Heart right ventricle (tissue), 16 donors: ENCODE data around the gene CACNA2D2. TPM values are rescaled to one million over a fixed set of nuclear protein-coding genes. Genes with fewer than 3 reads are reported as not detected.

Experiments
- ATAC-seq, 8 donors: fragments of 200-7000 bp; cut with Tn5 transposase; one replicate each; pipeline ENCODE4 v1.9.1; 2020; ENCODE audit warnings: mild to moderate bottlenecking in 8 of 8, moderate library complexity in 8 of 8, moderate number of reproducible peaks in 1 of 8
- DNase-seq, 2 donors: peaks; one replicate each; pipeline ENCODE4 v3.0.0-alpha.2; 2020
- H3K27ac ChIP-seq, 10 donors: fragments of 200-600 bp; sonication (generic) in 2 of 10; one replicate each; pipeline versions ENCODE4 v1.5.0 to v1.8.0; 2020 to 2022; ENCODE audit warnings: mild to moderate bottlenecking in 3 of 10
- H3K27me3 ChIP-seq, 7 donors: fragments of 200-600 bp; one replicate each; pipeline ENCODE4 v1.8.0; 2021 to 2022; ENCODE audit warnings: mild to moderate bottlenecking in 2 of 7
- H3K36me3 ChIP-seq, 9 donors: fragments of 200-600 bp; sonication (generic) in 1 of 9; one replicate each; pipeline versions ENCODE4 v1.5.0 to v1.8.0; 2020 to 2022; ENCODE audit warnings: mild to moderate bottlenecking in 2 of 9
- H3K4me1 ChIP-seq, 9 donors: fragments of 200-600 bp; sonication (generic) in 1 of 9; one replicate each; pipeline versions ENCODE4 v1.5.0 to v1.8.0; 2020 to 2022; ENCODE audit warnings: mild to moderate bottlenecking in 4 of 9
- H3K4me3 ChIP-seq, 10 donors: fragments of 200-600 bp; sonication (generic) in 2 of 10; one replicate each; pipeline versions ENCODE4 v1.5.0 to v1.8.0; 2020 to 2022; ENCODE audit warnings: mild to moderate bottlenecking in 7 of 10, moderate library complexity in 2 of 10
- H3K9me3 ChIP-seq, 11 donors: fragments of 200-600 bp in 10 of 11; sonication (generic) in 2 of 11; one replicate each; pipeline versions ENCODE4 v1.5.0 to v1.8.0; 2013 to 2022; ENCODE audit warnings: mild to moderate bottlenecking in 2 of 11, control low read depth in 1 of 11, moderate library complexity in 1 of 11
- WGBS, 2 donors: extraction: QIAGEN DNeasy Blood & Tissue Kit; methylation state at CpG; one replicate each; pipeline ENCODE4 v1.1.7; 2013; ENCODE audit warnings: inconsistent platforms in 1 of 2; 5-methylcytosine and 5-hydroxymethylcytosine counted together
- intact Hi-C, 10 donors: fragments of 100-400 bp; cut with DNase I; formaldehyde crosslinking; loops; one replicate each; pipeline versions ENCODE4 v1.11.1 to v1.14.2; 2022
- polyA plus RNA-seq, 2 donors: library from polyadenylated mRNA; stranded (reverse); fragments of 200-250 nt; gene quantifications; one replicate each; pipeline ENCODE4 v1.2.3, GENCODE V29; 2013
- total RNA-seq, 10 donors: library from RNA; stranded (reverse); fragmentation: NEBNext Ultra II Directional in 3 of 10; extraction: Animal tissue kit (Norgen Biotek cat#: 25700) in 3 of 10; gene quantifications; one replicate each; pipeline versions ENCODE4 v1.2.1 to v1.2.4, GENCODE V29; 2021 to 2023
- TF ChIP-seq, protein P1 (sequence below), 9 donors: fragments of 200-600 bp; sonication (generic) in 2 of 9; IDR thresholded peaks; one replicate each; pipeline versions ENCODE4 v1.5.0 to v1.8.0; 2021 to 2022; ENCODE audit warnings: antibody characterized with exemption in 9 of 9, mild to moderate bottlenecking in 5 of 9, moderate library complexity in 1 of 9
- donor health status: Arrhythmogenic right ventricular cardiomyopathy.
- donor health status: ischemic (EF 13 %, LVEDD 7.1; RV severe dilation, severe dysfunction).
- donor health status: healthy with polysubstance abuse.
- donor health status: DM: no; HTN: yes; CAD: no.
- donor health status: DM: no; HTN: no; CAD: no.
- donor health status: ischemic (EF 25% LVEDD 6.9; RV normal size, moderate dysfunction).
- donor health status: ischemic (EF 25% LVEDD 5.7; RV mildly dilated, moderate dysfunction).
- donor health status: healthy.
- donor health status: DM: yes; HTN: yes; CAD: no.
- donor health status: Ischemic cardiomyopathy.
- donor health status: ischemic (EF 35%, LVEDD 5.7; RV mildly dilated, moderate dysfunction).
- donor health status: nonischemic (EF 11% LVEDD 7.7; RV severe dilation, severe dysfunction).
- donor health status: DM: yes; HTN: yes; CAD: no.
- donor health status: PGD.
- donor health status: ischemic (EF 29% LVEDD 5.4; RV normal size, mild dysfunction).
- donor health status: nonischemic (EF 23%, LVEDD 6.1; RV moderate dilation, normal function).

CACNA2D2 gene
- total and polyA plus RNA-seq, 12 donors = 0.42 to 3.9 (median 2.4) TPM

- intact Hi-C loops = loop anchor here in 2 of 10 donors (5.0 kb wide), 2 partner anchors 188 to 258 kb away; partner anchors contain the start of gene CISH (in 1 of the 2)
- Histone ChIP-seq H3K4me3 (no peak overlapping the region), H3K36me3 (peaks cover 0 to 60% (median 23%) of the 10 kb centered on the region in 9 donors), H3K27me3 (no peaks in the 10 kb centered on the region), H3K9me3 (no peaks in the 10 kb centered on the region), H3K4me1 (peaks cover 42 to 75% (median 65%) of the 10 kb centered on the region in 9 donors), H3K27ac (no peak overlapping the region)
- no peak for DNase-seq
- TF ChIP-seq, protein P1, sequence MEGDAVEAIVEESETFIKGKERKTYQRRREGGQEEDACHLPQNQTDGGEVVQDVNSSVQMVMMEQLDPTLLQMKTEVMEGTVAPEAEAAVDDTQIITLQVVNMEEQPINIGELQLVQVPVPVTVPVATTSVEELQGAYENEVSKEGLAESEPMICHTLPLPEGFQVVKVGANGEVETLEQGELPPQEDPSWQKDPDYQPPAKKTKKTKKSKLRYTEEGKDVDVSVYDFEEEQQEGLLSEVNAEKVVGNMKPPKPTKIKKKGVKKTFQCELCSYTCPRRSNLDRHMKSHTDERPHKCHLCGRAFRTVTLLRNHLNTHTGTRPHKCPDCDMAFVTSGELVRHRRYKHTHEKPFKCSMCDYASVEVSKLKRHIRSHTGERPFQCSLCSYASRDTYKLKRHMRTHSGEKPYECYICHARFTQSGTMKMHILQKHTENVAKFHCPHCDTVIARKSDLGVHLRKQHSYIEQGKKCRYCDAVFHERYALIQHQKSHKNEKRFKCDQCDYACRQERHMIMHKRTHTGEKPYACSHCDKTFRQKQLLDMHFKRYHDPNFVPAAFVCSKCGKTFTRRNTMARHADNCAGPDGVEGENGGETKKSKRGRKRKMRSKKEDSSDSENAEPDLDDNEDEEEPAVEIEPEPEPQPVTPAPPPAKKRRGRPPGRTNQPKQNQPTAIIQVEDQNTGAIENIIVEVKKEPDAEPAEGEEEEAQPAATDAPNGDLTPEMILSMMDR (IDR thresholded peaks at IDR 0.05) = no peak
- 73 to 74% methylated on average over 5 of the region's 5 CpGs for WGBS, 2 donors
- no peak for ATAC-seq
These were observed 149.2 kb downstream of the CACNA2D2 start for GRCh38 chr3:50354186-50354764.

GRCh38 chr3:50353245-50354004 lies 150.0 kb downstream of the CACNA2D2 start:
- H3K4me1 ChIP-seq = peaks cover 40 to 77% (median 64%) of the 10 kb centered on the region in 9 donors
- TF ChIP-seq, protein P1 (IDR thresholded peaks at IDR 0.05) = no peak
- ATAC-seq (no peak), DNase-seq (no peak)
- peaks cover 0 to 69% (median 23%) of the 10 kb centered on the region in 9 donors for H3K36me3 ChIP-seq
- H3K27ac ChIP-seq = no peak overlapping the region
- no peaks in the 10 kb centered on the region for H3K27me3 ChIP-seq
- intact Hi-C loops = loop anchor here in 2 of 10 donors (5.0 kb wide), 2 partner anchors 189 to 259 kb away; partner anchors contain the start of gene CISH (in 1 of the 2)
- H3K4me3 ChIP-seq = no peak overlapping the region
- no peaks in the 10 kb centered on the region for H3K9me3 ChIP-seq
- WGBS, 2 donors = 82 to 86% methylated on average over 12 of the region's 12 CpGs

- no peaks in the 10 kb centered on the region for H3K27me3 ChIP-seq
- no peaks in the 10 kb centered on the region for H3K9me3 ChIP-seq
- WGBS, 2 donors = 44 to 49% methylated on average over 2 of the region's 2 CpGs
- H3K36me3 ChIP-seq = peaks cover 0 to 73% (median 23%) of the 10 kb centered on the region in 9 donors
- ATAC-seq = no peak
- no peak overlapping the region for H3K4me3 ChIP-seq
- intact Hi-C loops = loop anchor here in 2 of 10 donors (5.0 kb wide), 2 partner anchors 190 to 260 kb away; partner anchors contain the start of gene CISH (in 1 of the 2)
- TF ChIP-seq, protein P1 (IDR thresholded peaks at IDR 0.05) = no peak
- DNase-seq = no peak
- H3K4me1 ChIP-seq = peaks cover 33 to 70% (median 58%) of the 10 kb centered on the region in 9 donors
- no peak overlapping the region for H3K27ac ChIP-seq
These were observed 150.7 kb downstream of the CACNA2D2 start for GRCh38 chr3:50352781-50353180.

DNA sequence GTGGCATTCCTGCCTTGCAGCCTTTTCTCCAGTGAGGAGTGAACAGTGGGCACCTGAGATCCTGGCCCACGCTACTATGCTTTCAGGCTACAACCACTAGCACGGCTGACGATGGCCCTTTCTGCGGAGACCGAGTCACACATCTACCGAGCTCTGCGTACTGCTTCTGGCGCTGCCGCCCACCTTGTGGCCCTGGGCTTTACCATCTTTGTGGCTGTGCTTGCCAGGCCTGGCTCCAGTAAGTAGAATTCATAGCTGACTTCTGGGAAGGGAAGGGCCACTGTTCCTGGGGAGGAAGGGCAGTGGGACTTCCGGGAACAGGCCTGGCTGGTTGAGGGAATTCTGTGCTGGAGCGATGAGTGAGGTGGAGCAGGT lies 152.1 kb downstream of the CACNA2D2 start:
- TF ChIP-seq, protein P1 (IDR thresholded peaks at IDR 0.05) = no peak
- peaks cover 0 to 66% (median 23%) of the 10 kb centered on the region in 9 donors for H3K36me3 ChIP-seq
- DNase-seq (no peak), ATAC-seq (no peak)
- H3K27me3 ChIP-seq = no peaks in the 10 kb centered on the region
- peak overlapping the region in 9 of 10 donors; percentile 89 to 97 (median 93) for H3K27ac ChIP-seq
- peaks cover 19 to 65% (median 43%) of the 10 kb centered on the region in 9 donors for H3K4me1 ChIP-seq
- 52 to 55% methylated on average over 11 of the region's 11 CpGs for WGBS, 2 donors
- intact Hi-C loops = loop anchor here in 2 of 10 donors (5.0 kb wide), 2 partner anchors 191 to 261 kb away; partner anchors contain the start of gene CISH (in 1 of the 2)
- no peaks in the 10 kb centered on the region for H3K9me3 ChIP-seq
- peak overlapping the region; percentile 42 to 89 (median 72) for H3K4me3 ChIP-seq
